Measurements from ENCODE around the gene PRKAG3. TPM values are rescaled to one million over a fixed set of nuclear protein-coding genes. Genes with fewer than 3 reads are reported as not detected.

Gene PRKAG3
- total RNA-seq, 1 donor from 2014 or later, result 2.5 TPM

DNA sequence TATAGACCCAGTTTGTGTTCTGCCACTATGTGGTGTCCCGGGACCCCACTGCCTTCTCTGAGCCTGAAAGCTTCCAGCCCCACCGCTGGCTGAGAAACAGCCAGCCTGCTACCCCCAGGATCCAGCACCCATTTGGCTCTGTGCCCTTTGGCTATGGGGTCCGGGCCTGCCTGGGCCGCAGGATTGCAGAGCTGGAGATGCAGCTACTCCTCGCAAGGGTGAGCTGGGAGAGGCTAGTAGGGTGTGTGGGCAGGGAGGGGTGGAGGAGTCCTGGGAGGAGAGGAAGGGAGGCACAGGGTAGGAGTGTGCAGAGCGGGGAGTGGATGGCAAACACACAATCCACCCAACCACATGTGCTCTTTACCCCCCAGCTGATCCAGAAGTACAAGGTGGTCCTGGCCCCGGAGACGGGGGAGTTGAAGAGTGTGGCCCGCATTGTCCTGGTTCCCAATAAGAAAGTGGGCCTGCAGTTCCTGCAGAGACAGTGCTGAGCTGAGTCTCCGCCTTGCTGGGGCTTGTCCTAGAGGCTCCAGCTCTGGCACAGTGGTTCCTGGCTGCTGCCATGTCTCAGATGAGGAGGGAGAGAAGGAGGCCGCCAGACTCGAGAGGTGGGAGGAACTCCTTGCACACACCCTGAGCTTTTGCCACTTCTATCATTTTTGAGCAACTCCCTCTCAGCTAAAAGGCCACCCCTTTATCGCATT lies 16.9 kb downstream of the PRKAG3 start:
- no peak for DNase-seq

DNA sequence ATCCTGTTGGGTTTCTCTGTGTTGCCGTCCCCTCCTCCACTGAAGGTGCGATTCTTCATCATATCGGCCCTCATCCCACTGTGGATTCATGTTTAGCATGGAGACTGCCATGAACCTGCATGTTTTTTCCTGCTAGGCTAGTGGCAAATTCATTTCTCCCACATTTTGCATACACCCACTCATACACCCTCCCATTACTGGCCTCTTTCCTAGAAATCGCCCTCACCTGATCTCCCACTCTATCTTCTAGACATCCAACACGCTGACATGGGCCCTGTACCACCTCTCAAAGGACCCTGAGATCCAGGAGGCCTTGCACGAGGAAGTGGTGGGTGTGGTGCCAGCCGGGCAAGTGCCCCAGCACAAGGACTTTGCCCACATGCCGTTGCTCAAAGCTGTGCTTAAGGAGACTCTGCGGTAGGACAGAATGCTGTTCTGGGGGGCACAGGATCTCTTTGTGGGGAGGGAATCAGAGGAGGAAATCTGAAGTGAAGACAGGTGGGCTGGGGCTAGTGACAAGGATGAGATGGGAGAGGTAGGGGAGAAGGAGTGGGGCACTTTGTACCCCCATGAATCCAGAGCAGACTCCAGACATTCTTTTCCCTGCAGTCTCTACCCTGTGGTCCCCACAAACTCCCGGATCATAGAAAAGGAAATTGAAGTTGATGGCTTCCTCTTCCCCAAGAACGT lies 17.7 kb downstream of the PRKAG3 start:
- DNase-seq, result no peak

DNA sequence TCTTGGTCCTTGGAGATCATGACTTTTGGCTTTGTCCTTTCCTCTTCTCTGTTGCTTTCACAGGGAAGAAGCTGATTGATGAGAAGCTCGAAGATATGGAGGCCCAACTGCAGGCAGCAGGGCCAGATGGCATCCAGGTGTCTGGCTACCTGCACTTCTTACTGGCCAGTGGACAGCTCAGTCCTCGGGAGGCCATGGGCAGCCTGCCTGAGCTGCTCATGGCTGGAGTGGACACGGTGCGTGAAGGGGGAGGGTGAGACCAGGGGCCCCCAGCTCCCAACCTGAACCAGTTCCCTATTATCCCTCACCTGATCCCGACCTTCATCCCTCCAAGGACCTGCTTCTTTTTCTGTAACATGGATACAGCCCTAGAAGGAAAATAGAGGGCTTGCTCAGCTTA lies 18.7 kb downstream of the PRKAG3 start:
- DNase-seq, result no peak

DNA sequence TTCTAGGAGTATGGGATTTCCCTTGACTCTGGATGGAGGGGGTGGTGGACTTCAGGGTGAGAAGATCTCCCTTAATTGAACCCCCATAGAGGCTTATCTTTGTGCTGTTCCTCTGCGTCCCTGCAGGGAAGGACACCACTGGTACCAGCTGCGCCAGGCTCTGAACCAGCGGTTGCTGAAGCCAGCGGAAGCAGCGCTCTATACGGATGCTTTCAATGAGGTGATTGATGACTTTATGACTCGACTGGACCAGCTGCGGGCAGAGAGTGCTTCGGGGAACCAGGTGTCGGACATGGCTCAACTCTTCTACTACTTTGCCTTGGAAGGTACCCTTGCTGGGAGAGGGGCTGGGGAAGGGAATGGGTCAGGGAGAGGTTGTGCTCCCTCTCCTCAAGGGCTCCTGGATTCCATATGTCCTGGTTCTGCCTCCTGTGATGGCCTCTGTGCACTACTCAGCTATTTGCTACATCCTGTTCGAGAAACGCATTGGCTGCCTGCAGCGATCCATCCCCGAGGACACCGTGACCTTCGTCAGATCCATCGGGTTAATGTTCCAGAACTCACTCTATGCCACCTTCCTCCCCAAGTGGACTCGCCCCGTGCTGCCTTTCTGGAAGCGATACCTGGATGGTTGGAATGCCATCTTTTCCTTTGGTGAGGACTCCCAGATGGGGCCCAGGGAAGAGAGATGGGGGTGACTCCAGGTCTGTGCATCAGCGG lies 19.3 kb downstream of the PRKAG3 start:
- DNase-seq, result no peak

DNA sequence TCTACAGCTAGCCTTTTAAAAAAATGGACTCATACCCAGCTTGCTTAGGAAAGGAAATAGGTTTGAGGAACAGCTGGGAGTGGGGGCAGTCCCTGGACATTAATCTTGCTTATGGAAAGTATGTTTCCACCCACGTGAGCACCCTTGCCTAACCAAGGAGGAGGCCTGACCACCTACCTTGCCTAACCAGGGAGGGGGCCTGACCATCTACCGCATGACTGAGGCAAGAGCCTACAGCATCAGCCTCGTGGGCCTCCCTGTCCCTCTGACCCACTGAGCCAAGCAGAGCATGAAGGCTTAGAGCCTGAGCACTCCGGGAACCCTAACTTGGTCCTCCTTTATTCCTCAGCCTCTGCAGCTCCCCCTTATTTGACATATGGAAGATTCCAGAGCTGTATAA lies 20.2 kb downstream of the PRKAG3 start:
- no peak for DNase-seq

DNA sequence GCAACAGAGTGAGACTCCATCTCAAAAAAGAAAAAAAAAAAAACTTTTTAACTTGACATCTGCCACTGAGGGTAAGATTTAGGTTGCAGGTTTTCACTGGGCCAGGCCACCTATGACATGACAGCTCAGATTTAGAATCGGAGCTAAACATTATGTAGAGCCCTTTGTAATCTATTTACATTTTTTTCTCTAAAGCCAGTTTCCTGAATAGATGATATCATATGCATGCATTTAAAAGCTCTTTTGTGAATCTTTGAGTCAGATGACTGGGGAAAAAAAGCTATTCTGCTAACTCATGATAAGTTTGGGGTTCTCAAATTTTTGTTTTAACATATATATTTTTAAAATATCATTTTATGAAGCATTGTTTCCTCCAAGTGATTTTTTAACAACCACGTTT lies 21.3 kb downstream of the PRKAG3 start:
- no peak for DNase-seq

DNA sequence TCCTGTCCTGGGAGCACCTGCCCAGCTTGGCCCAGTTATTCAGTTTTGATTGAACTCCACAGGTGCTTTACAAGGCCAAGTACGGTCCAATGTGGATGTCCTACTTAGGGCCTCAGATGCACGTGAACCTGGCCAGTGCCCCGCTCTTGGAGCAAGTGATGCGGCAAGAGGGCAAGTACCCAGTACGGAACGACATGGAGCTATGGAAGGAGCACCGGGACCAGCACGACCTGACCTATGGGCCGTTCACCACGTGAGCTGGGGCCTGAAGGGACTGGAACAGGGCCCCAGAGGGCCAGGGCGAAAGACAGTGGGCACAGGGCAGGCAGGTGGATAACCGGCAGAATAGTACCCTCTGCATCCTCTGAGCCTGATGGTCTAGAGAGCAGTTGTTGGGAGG lies 22.1 kb downstream of the PRKAG3 start:
- no peak for DNase-seq

DNA sequence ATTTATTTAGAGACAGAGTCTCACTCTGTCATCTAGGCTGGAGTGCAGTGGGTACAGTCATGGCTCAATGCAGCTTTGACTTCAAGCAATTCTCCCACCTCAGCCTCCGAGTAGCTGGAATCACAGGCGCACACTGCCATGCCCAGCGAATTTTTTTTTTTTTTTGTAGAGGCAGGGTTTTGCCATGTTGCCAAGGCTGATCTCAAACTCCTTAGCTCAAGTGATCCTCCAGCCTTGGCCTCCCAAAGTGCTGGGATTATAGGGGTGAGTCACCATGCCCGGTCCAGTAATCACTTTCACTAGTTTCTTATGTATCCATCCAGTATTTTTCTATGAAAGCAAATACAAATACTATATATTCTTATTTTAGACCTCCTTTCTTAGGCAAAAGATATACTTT lies 24.0 kb downstream of the PRKAG3 start:
- no peak for DNase-seq

DNA sequence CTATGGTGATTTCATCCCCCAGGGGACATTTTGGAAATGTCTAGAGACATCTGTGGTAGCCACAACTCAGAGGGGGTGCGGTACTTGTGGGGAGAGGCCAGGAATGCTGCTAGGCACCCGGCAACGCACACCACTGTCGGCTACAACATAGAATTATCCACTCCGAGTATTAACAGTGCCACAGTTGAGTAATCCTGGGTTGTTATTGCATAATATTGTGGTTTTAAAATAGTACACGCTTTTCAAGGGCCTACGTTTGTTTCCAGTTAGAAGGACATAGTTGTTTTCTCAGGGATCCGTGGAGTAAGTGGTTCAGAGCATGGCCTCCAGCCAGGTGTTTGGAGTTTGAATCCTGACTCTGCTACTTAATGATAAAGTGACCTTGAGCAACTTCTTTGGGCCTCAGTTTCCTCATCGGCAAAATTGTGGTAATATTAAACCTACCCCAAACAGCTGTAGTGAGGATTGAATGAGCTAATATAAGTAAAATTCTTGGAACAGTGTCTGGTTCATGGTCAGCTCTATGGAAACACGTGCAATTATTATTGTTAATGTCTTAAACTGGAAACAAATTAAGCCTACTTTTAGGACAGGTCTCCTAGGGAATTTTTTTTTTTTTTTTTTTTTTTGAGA lies 25.1 kb downstream of the PRKAG3 start:
- peak; percentile 52 for DNase-seq

DNA sequence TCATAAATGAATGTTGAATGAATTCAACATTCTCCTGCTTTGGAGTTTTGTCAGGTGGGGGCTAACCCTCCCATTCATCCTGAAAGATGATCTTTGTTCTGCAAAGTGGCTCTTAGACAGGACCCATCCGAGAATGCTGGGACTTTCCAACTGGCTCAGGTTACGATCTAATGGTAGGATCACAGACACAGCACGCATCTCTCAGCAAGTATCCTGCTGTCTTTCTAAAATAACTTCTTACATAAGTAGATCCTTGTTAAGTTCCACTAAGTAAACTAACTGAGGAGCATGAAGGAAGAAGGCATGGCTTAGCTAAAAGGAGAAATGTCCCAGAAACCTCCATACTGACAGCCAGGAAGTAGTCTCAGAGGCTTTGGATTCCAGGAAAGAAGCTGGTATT lies 26.0 kb downstream of the PRKAG3 start:
- DNase-seq, result peak; percentile 14

DNA sequence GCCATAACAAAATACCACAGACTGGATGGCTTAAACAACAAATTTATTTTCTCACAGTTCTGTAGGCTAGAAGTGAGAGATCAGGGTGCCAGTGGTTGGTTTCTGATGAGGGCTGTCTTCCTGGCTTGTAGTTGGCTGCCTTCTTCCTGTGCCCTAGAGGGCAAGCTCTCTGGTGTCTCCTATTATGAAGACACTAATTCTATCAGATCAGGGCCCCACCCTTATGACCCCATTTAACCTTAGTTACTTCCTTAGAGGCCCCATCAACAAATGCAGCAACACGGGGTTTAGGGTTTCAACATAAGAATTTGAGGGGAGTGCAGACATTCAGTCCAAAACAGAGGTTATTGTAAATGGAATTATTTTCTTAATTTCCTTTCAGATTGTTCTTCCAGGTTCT lies 26.8 kb downstream of the PRKAG3 start:
- no peak for DNase-seq

DNA sequence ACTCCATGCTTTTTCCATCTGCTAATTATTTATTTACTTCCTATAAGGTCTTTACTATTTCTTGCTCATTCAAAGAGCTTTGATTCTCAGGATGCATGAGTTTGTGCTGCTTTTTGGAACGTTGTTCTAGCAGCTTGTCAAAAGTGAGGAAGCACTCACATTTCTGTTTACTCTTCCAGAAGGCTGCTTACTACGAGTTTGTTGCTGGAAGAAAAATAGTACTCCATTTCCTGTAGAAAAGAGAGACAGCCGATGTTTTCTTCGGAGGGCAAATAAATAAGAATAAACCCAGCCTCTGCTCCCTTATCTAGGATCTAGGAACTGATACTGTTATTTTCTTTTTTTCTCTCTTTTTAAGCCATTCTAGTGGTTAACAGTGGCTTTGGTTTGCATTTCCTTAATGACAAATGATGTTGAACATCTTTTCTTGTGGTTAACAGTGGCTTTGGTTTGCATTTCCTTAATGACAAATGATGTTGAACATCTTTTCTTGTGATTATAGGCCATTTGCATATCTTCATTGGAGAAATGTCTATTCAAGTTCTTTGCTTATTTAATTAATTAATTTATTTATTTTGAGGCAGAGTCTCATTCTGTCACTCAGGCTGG lies 29.1 kb downstream of the PRKAG3 start:
- no peak for DNase-seq

DNA sequence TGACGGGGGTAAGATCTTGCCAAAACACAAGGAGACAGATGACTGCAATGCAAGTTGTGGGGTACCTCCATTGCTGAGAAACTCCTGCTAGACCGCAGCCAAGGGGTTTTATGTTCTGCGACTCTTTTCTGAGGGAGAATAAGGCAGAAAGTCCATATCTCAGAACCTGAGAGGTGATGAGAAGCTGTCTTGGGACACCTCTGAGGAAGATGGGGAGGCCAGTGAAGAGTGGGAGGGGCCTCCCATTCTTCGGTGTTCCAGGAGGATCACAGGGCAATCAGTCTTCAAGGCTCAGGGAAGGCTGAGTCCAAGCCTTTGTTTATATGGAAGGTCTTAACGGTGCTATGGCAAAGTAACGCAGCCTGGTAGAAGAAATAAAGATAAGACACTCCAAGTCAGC lies 31.6 kb downstream of the PRKAG3 start:
- no peak for DNase-seq

DNA sequence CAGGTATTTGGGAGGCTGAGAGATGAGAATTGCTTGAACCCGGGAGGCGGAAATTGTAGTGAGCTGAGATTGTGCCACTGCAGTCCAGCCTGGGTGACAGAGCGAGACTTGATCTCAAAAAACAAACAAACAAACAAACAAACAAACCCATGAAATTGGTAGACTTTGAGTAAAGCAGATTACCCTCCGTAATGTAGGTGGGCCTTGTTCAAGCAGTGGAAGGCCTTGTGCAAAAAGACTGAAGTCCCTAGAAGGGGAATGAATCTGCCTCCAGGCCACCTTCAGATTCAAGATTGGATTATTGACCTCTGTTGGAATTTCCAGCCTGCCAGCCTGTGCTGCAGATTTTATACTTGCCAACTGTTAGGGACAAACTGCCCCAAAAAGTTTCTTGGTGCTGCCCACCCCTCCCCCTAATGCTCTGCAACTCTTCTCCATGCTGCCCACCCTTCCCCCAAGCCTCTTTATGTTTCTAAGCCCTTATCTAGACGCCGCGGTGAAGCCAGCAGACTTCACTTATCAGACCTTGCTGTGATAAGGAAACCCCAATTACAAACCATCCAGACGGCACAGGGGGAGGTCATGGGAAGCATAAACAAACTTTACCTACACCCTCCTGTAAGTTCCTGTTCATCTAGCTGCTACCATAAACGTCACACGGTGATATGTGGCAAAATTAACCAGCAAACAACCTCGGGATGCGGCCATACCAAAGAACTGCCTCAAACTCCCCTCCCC lies 32.7 kb downstream of the PRKAG3 start:
- no peak for DNase-seq

DNA sequence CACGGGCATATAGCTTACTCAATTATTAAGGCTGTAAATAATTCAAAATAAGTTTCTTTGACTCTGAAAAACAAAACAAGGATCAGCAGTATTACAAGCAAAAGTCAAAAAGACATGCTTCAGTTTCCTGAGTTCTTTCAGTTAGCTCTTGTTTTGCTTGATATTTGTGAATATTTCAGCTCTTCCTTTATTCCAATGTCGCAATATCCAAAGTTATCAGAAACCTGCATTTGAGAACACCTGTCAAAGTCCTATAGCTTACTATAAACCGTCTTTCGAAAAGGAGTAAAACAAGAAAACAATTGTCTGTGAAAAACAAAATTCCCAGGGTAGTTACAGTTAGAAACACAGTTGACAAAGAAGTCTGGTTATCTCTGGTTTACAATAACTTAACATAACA lies 34.9 kb downstream of the PRKAG3 start:
- no peak for DNase-seq

DNA sequence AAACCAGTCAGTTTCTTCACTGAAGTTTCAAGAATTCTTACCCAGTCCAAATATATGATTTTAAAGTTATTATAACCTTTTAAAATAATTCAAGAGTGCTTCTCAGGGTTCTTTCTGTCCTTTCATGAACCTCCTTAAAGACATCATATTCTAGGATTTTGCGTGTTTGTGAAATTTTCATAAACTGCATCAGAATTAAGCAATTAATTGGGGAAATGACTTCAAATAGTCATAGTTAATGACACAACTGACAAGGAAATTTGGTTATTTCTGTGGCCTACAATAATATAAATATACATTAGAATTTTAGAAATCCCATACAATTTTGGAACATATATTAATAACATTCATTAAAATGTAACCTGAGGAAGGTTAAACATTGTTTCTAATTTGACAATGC lies 39.2 kb downstream of the PRKAG3 start:
- DNase-seq, result no peak

DNA sequence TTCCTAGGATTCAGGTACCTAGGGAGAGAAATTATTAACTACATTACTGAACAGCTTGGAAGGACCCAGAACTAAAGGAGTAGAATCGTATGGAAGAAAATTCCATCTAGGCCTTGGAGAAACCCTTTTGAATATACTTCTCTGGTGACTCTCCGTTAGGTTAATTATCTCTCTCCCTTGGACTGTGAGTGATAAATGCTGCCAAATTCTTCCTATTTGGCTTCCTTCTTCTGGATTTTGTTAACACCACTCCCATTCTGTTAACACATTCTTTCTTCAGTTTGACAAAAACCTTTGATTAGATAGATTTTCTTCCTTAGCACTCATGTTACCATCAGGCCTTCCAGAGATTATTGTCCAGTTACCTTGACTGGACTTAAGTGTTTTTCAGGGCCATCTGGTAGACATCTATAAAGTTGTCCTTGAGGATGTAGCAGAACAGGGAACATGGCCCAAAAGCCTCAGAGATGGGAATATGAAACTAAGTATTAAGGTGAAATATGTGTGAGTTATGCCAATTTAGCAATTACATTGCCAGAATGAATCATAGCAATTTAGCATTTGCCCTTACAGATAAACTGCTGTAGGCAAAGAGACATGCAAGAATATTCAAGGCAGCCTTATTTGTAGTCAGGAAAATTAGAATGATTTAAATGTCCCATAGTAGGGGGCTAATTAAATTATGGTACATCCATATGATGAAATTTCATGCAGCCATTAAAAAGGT lies 42.9 kb downstream of the PRKAG3 start:
- no peak for DNase-seq

DNA sequence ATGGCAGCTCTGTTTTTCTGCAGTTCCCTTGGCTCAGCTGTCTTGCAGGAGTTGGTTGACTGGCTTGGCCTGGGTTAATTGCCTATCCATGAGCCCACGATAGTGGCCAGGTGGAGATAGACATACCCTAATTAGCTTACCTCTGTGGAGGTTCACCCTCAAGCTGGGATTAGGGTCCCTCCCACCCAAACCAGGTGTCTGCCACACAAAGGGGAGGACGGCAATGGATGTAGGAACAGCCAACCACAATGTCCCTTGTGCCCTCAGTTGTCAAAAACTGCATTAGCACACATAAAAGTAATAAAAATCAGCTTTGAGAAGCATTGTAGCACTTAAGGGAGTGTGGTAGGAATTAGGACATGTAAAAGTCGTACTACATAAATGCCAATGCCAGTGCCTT lies 45.5 kb downstream of the PRKAG3 start:
- no peak for DNase-seq

DNA sequence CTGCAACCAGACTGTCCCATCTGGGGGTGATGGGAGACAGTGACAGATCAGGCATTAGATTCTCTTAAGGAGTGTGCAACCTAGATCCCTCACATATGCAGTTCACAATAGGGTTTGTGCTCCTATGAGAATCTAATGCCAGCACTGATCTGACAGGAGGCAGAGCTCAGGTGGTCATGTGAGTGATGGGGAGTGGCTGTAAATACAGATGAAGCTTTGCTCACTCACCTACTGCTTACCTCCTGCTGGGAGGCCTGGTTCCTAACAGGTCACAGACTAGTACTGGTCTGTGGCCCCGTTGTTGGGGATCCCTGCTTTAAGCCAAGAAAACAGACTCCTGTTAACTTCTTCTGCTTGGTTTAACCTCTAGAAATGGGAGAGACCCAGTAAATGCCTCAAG lies 46.5 kb downstream of the PRKAG3 start:
- no peak for DNase-seq

DNA sequence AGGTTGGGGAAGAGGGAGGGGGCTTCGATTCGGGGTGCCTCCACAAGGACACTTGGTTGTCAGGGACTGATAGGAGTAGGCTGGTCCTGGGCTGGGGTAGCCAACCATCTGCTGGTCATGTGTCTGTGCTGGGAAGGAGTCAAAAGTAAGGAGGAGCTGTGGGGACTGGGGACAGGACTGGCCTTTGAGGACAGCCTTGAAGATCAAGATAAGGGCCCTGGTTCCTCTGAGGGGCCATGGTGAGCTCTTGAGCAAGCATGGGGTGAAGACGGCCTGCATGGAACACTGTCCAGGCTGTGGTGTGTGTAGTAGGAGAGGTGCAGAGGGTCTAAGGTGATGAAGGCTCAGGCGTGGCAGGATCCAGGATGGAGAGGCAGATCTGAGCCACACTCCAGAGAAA lies 47.9 kb downstream of the PRKAG3 start:
- DNase-seq, result no peak

DNA sequence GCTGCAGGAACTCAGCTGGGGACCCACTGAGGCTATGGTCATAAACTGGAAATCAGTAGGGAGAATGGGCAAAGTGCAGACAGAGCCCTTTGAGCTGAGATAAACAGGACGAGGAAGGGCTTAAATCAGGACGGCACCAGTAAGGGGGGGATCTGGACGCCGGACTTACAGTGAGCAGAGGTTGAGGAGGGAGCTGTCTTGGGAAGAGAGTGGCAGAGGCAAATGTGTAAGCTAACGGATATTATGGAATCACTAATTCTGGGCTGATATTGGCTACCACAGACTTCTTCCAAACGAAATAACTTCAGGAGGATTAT lies 49.1 kb downstream of the PRKAG3 start:
- no peak for DNase-seq
